Stimulated activated CD8-positive, alpha-beta memory T cell treated with anti-CD3 and anti-CD28 coated beads, Interleukin-4, amount 100 ng/mL, for 24 hours (primary cell): ENCODE data around the gene CD59.
A peak's percentile ranks its signal among the peaks of the same experiment; 100 is the strongest.
"Not testable (repeated sequence)": the region's sequence is repeated elsewhere in the genome, so short reads cannot be mapped to it uniquely, and the experiment has no call there.

Experiments
- DNase-seq: peaks from one replicate; pipeline ENCODE4 v3.0.0-alpha.2; 2020; ENCODE audit warnings: low read depth

Gene CD59

GRCh38 chr11:33742249-33742851 lies 6.1 kb upstream of the CD59 start:
- DNase-seq = no peak

- no peak for DNase-seq
These were observed 5.6 kb upstream of the CD59 start for GRCh38 chr11:33741806-33742205.

- DNase-seq = no peak
These were observed 1.2 kb upstream of the CD59 start for GRCh38 chr11:33737362-33737821.

GRCh38 chr11:33735271-33736147 lies 714 bp downstream of the CD59 start:
- peak; percentile 19 for DNase-seq

GRCh38 chr11:33734441-33735270 lies 1.6 kb downstream of the CD59 start:
- no peak for DNase-seq

GRCh38 chr11:33733980-33734379 lies 2.2 kb downstream of the CD59 start:
- DNase-seq = no peak

- DNase-seq = peak; percentile 6
These were observed 4.3 kb downstream of the CD59 start for GRCh38 chr11:33731723-33732531.

GRCh38 chr11:33730716-33731115 lies 5.5 kb downstream of the CD59 start:
- DNase-seq = no peak

GRCh38 chr11:33729072-33729664 lies 7.1 kb downstream of the CD59 start:
- not testable (repeated sequence) for DNase-seq

- not testable (repeated sequence) for DNase-seq
These were observed 8.7 kb downstream of the CD59 start for GRCh38 chr11:33727539-33727938.

GRCh38 chr11:33725496-33725895 lies 10.7 kb downstream of the CD59 start:
- DNase-seq = no peak

- DNase-seq = no peak
These were observed 11.6 kb downstream of the CD59 start for GRCh38 chr11:33724644-33725035.

- no peak for DNase-seq
These were observed 12.9 kb downstream of the CD59 start for GRCh38 chr11:33723238-33723881.

- DNase-seq = peak; percentile 24
These were observed 13.5 kb downstream of the CD59 start for GRCh38 chr11:33722590-33723234.

- DNase-seq = no peak
These were observed 14.2 kb downstream of the CD59 start for GRCh38 chr11:33721984-33722383.

- DNase-seq = no peak
These were observed 14.8 kb downstream of the CD59 start for GRCh38 chr11:33721426-33721825.

GRCh38 chr11:33719587-33719986 lies 16.6 kb downstream of the CD59 start:
- DNase-seq = no peak

- no peak for DNase-seq
These were observed 17.8 kb downstream of the CD59 start for GRCh38 chr11:33718440-33718839.

GRCh38 chr11:33716243-33716642 lies 20.0 kb downstream of the CD59 start:
- no peak for DNase-seq

GRCh38 chr11:33713856-33714398 lies 22.3 kb downstream of the CD59 start:
- no peak for DNase-seq
